Mesendoderm (in vitro differentiated cells): ENCODE data around the gene RMDN2.

Experiments used
- DNase-seq: peaks from one replicate; pipeline ENCODE4 v3.0.0; 2013
- H2AK5ac ChIP-seq: 2 replicates; pipeline ENCODE4 v1.6.1; 2013; ENCODE audit warnings: low read length, inconsistent platforms
- H2BK120ac ChIP-seq: 2 replicates; pipeline ENCODE4 v1.6.1; 2013; ENCODE audit warnings: low read depth, mild to moderate bottlenecking, low read length, moderate library complexity, mixed read lengths
- H2BK15ac ChIP-seq: replicated peaks from 2 replicates; pipeline ENCODE4 v1.6.1; 2013; ENCODE audit warnings: low read depth, mild to moderate bottlenecking, moderate library complexity
- H2BK5ac ChIP-seq: 2 replicates; pipeline ENCODE4 v1.6.1; 2013; ENCODE audit warnings: low read length, inconsistent platforms
- H3K18ac ChIP-seq: 2 replicates; pipeline ENCODE4 v1.6.1; 2013; ENCODE audit warnings: mild to moderate bottlenecking, low read length, mixed read lengths
- H3K23ac ChIP-seq: one replicate; pipeline ENCODE4 v1.6.1; 2013; ENCODE audit warnings: low read length
- H3K27ac ChIP-seq: 2 replicates; pipeline ENCODE4 v1.5.1; 2013; ENCODE audit warnings: low read depth, mild to moderate bottlenecking, inconsistent platforms, low read length, moderate library complexity
- H3K27me3 ChIP-seq: 2 replicates; pipeline ENCODE4 v1.6.1; 2013; ENCODE audit warnings: low read length, control low read depth, mild to moderate bottlenecking, inconsistent platforms; ENCODE audit not compliant: insufficient read depth, poor library complexity
- H3K36me3 ChIP-seq: 2 replicates; pipeline ENCODE4 v1.6.1; 2013; ENCODE audit warnings: low read length, inconsistent platforms; ENCODE audit not compliant: control insufficient read depth, insufficient read depth
- H3K4ac ChIP-seq: one replicate; pipeline ENCODE4 v1.6.1; 2013; ENCODE audit warnings: low read depth, mild to moderate bottlenecking, low read length, moderate library complexity
- H3K4me1 ChIP-seq: 2 replicates; pipeline ENCODE4 v1.6.1; 2013; ENCODE audit warnings: low read depth, low read length, inconsistent platforms; ENCODE audit not compliant: control insufficient read depth
- H3K4me2 ChIP-seq: 2 replicates; pipeline ENCODE4 v1.6.1; 2013; ENCODE audit warnings: low read length
- H3K4me3 ChIP-seq: 2 replicates; pipeline ENCODE4 v1.5.1; 2013; ENCODE audit warnings: mild to moderate bottlenecking, low read length
- H3K56ac ChIP-seq: one replicate; pipeline ENCODE4 v1.6.1; 2013; ENCODE audit warnings: low read length
- H3K79me1 ChIP-seq: 2 replicates; pipeline ENCODE4 v1.6.1; 2013; ENCODE audit warnings: low read length, inconsistent platforms
- H3K79me2 ChIP-seq: 2 replicates; pipeline ENCODE4 v1.6.1; 2013; ENCODE audit warnings: mild to moderate bottlenecking, low read length; ENCODE audit not compliant: control insufficient read depth, insufficient read depth
- H3K9ac ChIP-seq: 2 replicates; pipeline ENCODE4 v1.6.1; 2013; ENCODE audit warnings: low read length, inconsistent platforms
- H4K5ac ChIP-seq: one replicate; pipeline ENCODE4 v1.6.1; 2013; ENCODE audit warnings: low read length
- H4K8ac ChIP-seq: one replicate; pipeline ENCODE4 v1.6.1; 2013; ENCODE audit warnings: low read depth, mild to moderate bottlenecking, control low read depth, low read length, moderate library complexity
- WGBS: extraction: QIAGEN DNeasy Blood & Tissue Kit; methylation state at CpG from one replicate; pipeline ENCODE4 v1.1.7; 2013; ENCODE audit warnings: low lambda C conversion rate, missing lambda C conversion rate; ENCODE audit not compliant: insufficient coverage; ENCODE audit errors: extremely low coverage; 5-methylcytosine and 5-hydroxymethylcytosine counted together

RMDN2 gene

DNA sequence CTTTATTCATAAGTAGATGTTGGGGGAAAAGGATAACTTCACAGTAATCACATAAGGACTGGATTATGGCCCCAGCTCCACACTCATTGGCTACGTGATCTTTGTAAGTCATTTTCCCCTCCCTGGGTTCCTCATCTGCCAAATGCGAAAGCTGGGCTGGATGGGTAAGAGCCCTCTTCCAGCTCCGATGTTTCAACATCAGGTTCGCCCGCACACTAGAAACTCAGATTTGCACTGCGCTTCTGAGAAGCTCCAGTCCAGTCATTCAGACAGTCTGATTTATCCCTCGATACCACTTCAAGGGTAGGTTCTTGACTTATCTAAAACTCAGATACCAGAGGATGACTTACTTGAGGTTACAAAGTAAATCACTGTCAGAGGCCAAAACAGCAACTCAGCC, 31.0 kb upstream of the RMDN2 start:
- H3K36me3 ChIP-seq = no peaks in the 10 kb centered on the region
- no peak overlapping the region for H3K56ac ChIP-seq
- no peak overlapping the region for H4K8ac ChIP-seq
- H3K4me3 ChIP-seq = no peak overlapping the region
- H3K27me3 ChIP-seq = no peaks in the 10 kb centered on the region
- no peak overlapping the region for H2AK5ac ChIP-seq
- no peak for DNase-seq
- no peak overlapping the region for H2BK15ac ChIP-seq
- no peak overlapping the region for H3K4ac ChIP-seq
- no peak overlapping the region for H3K9ac ChIP-seq
- H3K4me2 ChIP-seq = no peak overlapping the region
- no peak overlapping the region for H3K27ac ChIP-seq
- no peaks in the 10 kb centered on the region for H3K4me1 ChIP-seq
- no CpG with 5 or more reads among the region's 7 CpGs for WGBS
- H3K79me1 ChIP-seq = no peaks in the 10 kb centered on the region
- H3K18ac ChIP-seq = no peak overlapping the region
- no peak overlapping the region for H3K23ac ChIP-seq
- no peak overlapping the region for H2BK120ac ChIP-seq
- H4K5ac ChIP-seq = no peak overlapping the region
- H2BK5ac ChIP-seq = no peak overlapping the region
- H3K79me2 ChIP-seq = no peaks in the 10 kb centered on the region

DNA sequence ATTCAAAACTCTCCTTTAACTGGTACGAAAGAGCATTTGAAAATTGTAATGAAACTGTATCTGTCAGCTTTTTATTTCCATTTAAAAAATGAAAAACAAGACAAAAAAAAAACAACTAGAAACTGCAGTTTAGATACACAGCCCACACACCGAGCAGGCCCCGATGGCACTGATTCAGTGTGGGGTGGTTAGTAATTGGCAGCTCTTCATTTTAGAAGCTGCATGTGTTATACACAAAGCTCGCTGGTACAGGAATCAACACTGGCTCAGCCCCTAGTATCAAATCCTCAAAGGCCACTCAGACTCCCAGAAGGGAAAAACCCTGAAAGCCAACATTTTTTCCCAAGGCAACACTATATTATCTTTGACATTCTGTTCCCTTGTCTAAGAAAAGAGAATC, 30.5 kb upstream of the RMDN2 start:
- Histone ChIP-seq H4K8ac (no peak overlapping the region), H3K36me3 (no peaks in the 10 kb centered on the region), H3K27me3 (no peaks in the 10 kb centered on the region), H3K9ac (no peak overlapping the region), H3K56ac (no peak overlapping the region), H4K5ac (no peak overlapping the region), H3K23ac (no peak overlapping the region), H3K79me1 (no peaks in the 10 kb centered on the region), H3K27ac (no peak overlapping the region), H3K4me2 (no peak overlapping the region), H3K18ac (no peak overlapping the region), H3K79me2 (no peaks in the 10 kb centered on the region), H3K4me3 (no peak overlapping the region), H3K4ac (no peak overlapping the region), H3K4me1 (no peaks in the 10 kb centered on the region), H2AK5ac (no peak overlapping the region), H2BK15ac (no peak overlapping the region), H2BK120ac (no peak overlapping the region), H2BK5ac (no peak overlapping the region)
- DNase-seq = no peak
- WGBS = no CpG with 5 or more reads among the region's 4 CpGs

DNA sequence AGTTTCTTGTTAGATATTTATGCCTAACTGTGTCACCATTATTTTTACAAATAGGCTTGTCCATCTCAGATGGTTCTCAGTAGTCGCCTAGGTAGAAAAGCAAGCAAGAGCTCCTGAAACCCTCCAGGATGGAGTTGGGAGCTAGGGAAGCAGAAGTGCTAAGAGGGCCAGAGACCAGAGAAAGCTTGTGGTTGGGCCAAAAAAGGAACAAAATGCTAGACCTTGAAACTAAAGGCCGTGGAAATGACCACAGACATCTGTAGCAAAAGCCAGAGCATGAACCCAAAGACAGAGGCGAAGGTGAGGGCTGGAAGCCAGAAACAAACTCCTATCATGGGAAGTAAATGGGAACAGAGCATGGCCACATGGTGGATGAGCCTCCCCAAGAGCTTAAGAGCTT, 29.9 kb upstream of the RMDN2 start:
- no peak overlapping the region for H3K27ac ChIP-seq
- WGBS = no CpG with 5 or more reads among the region's 3 CpGs
- no peak overlapping the region for H3K4me3 ChIP-seq
- no peak overlapping the region for H3K23ac ChIP-seq
- H2AK5ac ChIP-seq = no peak overlapping the region
- H3K56ac ChIP-seq = no peak overlapping the region
- H4K5ac ChIP-seq = no peak overlapping the region
- no peak overlapping the region for H3K9ac ChIP-seq
- no peak overlapping the region for H3K4ac ChIP-seq
- no peaks in the 10 kb centered on the region for H3K4me1 ChIP-seq
- H3K36me3 ChIP-seq = no peaks in the 10 kb centered on the region
- H3K27me3 ChIP-seq = no peaks in the 10 kb centered on the region
- H3K79me1 ChIP-seq = no peaks in the 10 kb centered on the region
- no peaks in the 10 kb centered on the region for H3K79me2 ChIP-seq
- no peak overlapping the region for H2BK15ac ChIP-seq
- no peak overlapping the region for H4K8ac ChIP-seq
- no peak for DNase-seq
- no peak overlapping the region for H2BK120ac ChIP-seq
- no peak overlapping the region for H3K4me2 ChIP-seq
- no peak overlapping the region for H3K18ac ChIP-seq
- H2BK5ac ChIP-seq = no peak overlapping the region

DNA sequence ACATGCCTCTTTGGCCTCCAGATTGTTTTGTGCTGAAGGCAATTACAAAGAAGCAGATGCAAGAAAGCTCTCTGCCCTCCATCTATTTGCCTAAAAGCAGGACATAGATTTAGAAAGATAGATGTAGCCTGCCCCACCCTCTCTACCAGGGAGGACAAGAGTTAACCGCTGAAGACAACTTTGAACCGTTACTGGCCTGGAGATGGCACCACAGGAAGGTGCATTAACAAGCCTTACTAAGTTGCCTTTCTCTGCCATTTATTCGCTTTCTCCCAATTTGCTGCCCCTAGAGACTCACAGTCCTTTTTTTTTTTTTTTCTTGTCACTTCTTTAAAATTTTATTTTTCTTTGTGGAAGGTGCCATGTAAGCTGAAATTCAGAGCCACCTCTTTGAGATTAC, 28.8 kb upstream of the RMDN2 start:
- H3K79me1 ChIP-seq = no peaks in the 10 kb centered on the region

DNA sequence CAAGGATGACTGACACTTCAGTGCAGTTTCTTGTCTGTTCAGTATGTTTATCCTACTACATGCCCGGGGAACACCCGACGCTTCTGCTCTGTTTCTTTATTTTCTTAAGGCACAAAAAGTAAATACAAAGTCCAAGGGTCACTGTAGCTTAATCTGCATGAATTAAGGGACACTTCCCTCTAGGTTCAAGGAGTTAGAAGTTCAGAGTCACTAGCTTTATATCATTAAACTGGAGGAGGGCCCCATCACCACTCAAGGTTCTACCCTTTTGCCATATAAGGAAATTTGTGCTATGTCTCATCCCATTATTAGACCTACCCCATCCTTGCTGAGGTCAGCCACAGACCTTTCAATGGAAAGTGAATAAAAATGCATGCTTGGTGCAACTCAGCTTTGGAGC, 27.6 kb upstream of the RMDN2 start:
- H3K27ac ChIP-seq = no peak overlapping the region
- H3K18ac ChIP-seq = no peak overlapping the region
- no peak overlapping the region for H4K5ac ChIP-seq
- no peak overlapping the region for H3K56ac ChIP-seq
- H3K4me3 ChIP-seq = no peak overlapping the region
- no peak overlapping the region for H4K8ac ChIP-seq
- no peak overlapping the region for H3K4ac ChIP-seq
- no peak overlapping the region for H2BK15ac ChIP-seq
- no peaks in the 10 kb centered on the region for H3K27me3 ChIP-seq
- no peaks in the 10 kb centered on the region for H3K79me2 ChIP-seq
- H2BK5ac ChIP-seq = no peak overlapping the region
- no peaks in the 10 kb centered on the region for H3K4me1 ChIP-seq
- no peak overlapping the region for H3K4me2 ChIP-seq
- no peak for DNase-seq
- H3K36me3 ChIP-seq = no peaks in the 10 kb centered on the region
- no peak overlapping the region for H2BK120ac ChIP-seq
- no CpG with 5 or more reads among the region's 3 CpGs for WGBS
- no peak overlapping the region for H3K9ac ChIP-seq
- H3K23ac ChIP-seq = no peak overlapping the region
- H2AK5ac ChIP-seq = no peak overlapping the region
- H3K79me1 ChIP-seq = no peaks in the 10 kb centered on the region

More for the DNA sequence above, 28.8 kb upstream of the RMDN2 start:
- DNase-seq = peak; percentile 69
- H3K36me3 ChIP-seq = no peaks in the 10 kb centered on the region
- H2AK5ac ChIP-seq = no peak overlapping the region
- no peak overlapping the region for H3K23ac ChIP-seq
- H3K79me2 ChIP-seq = no peaks in the 10 kb centered on the region
- no peak overlapping the region for H4K8ac ChIP-seq
- H3K18ac ChIP-seq = no peak overlapping the region
- H3K4me3 ChIP-seq = no peak overlapping the region
- H3K4ac ChIP-seq = no peak overlapping the region
- no peak overlapping the region for H2BK15ac ChIP-seq
- no peak overlapping the region for H3K27ac ChIP-seq
- H2BK120ac ChIP-seq = no peak overlapping the region
- no peak overlapping the region for H3K56ac ChIP-seq
- H3K4me2 ChIP-seq = no peak overlapping the region
- H3K4me1 ChIP-seq = no peaks in the 10 kb centered on the region
- WGBS = no CpG with 5 or more reads among the region's 3 CpGs
- no peak overlapping the region for H4K5ac ChIP-seq
- H2BK5ac ChIP-seq = no peak overlapping the region
- no peaks in the 10 kb centered on the region for H3K27me3 ChIP-seq
- H3K9ac ChIP-seq = no peak overlapping the region

DNA sequence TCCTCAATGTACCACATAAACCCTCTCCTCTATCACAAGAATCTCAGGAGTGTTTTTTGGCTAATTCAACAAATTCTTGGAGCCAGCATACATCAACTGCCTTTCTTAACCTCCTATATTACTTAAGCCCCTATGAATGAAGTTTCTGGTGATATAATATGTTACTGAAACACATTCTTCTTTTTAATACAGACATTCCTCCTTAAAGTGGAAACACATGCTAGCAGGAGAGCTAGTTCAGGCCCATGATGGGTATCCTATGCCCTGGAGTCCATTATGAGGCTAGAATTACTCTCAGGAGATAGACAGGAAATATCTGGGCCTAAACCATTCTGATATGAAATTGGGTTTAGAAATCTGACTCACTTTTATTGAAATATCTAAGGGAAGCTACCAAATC, 26.6 kb upstream of the RMDN2 start:
- Histone ChIP-seq H2BK5ac (no peak overlapping the region), H3K4me3 (no peak overlapping the region), H4K8ac (no peak overlapping the region), H3K27me3 (no peaks in the 10 kb centered on the region), H3K4me2 (no peak overlapping the region), H4K5ac (no peak overlapping the region), H3K79me2 (no peaks in the 10 kb centered on the region), H3K4ac (no peak overlapping the region), H2BK15ac (no peak overlapping the region), H3K18ac (no peak overlapping the region), H3K56ac (no peak overlapping the region), H3K4me1 (no peaks in the 10 kb centered on the region), H3K79me1 (no peaks in the 10 kb centered on the region), H3K9ac (no peak overlapping the region), H3K27ac (no peak overlapping the region), H2BK120ac (no peak overlapping the region), H2AK5ac (no peak overlapping the region), H3K23ac (no peak overlapping the region), H3K36me3 (no peaks in the 10 kb centered on the region)
- DNase-seq = no peak
